OCI-LY3 (cell line): ENCODE results near the gene DNASE1L2.

ENCODE experiments used
- EZH2phosphoT487 ChIP-seq: fragments of 200-600 bp; shearing (Covaris generic); IDR thresholded peaks from 2 replicates; pipeline ENCODE4 v1.6.1; 2018; ENCODE audit warnings: antibody characterized with exemption, mixed run types, low read depth
- TF ChIP-seq, protein P1 (sequence below): fragments of 200-600, 300-600 bp; sonication (generic); IDR thresholded peaks from 2 replicates; pipeline ENCODE4 v1.5.1; 2014; ENCODE audit warnings: antibody characterized with exemption, low read length, low read depth

DNA sequence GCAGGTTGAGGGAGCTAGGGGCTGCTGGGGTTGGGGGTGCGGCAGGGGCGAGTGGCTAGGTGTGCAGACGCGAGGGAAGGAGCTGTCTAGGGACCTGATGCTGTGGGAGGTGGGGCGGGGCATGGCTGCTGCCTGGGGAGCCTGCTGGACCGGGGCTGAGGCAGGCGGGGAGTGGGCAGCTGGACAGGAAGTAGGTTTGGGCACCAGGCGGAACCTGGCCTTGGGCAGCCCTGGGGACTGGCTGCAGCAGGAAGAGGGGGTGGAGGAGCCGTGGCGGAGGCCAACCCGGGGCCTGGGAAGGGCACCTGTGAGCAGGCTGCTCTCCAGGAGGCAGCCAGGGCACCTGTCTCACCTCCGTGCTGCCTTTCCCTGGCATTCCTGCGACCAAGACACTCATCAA is 5.9 kb upstream of the DNASE1L2 start:
- TF ChIP-seq, protein P1, sequence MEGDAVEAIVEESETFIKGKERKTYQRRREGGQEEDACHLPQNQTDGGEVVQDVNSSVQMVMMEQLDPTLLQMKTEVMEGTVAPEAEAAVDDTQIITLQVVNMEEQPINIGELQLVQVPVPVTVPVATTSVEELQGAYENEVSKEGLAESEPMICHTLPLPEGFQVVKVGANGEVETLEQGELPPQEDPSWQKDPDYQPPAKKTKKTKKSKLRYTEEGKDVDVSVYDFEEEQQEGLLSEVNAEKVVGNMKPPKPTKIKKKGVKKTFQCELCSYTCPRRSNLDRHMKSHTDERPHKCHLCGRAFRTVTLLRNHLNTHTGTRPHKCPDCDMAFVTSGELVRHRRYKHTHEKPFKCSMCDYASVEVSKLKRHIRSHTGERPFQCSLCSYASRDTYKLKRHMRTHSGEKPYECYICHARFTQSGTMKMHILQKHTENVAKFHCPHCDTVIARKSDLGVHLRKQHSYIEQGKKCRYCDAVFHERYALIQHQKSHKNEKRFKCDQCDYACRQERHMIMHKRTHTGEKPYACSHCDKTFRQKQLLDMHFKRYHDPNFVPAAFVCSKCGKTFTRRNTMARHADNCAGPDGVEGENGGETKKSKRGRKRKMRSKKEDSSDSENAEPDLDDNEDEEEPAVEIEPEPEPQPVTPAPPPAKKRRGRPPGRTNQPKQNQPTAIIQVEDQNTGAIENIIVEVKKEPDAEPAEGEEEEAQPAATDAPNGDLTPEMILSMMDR: no peak
- no peak for TF ChIP-seq EZH2phosphoT487
